Medulla oblongata (tissue), 1 donor: Measurements from ENCODE around the gene AMDHD2.

Experiments used
- DNase-seq: peaks from one replicate; pipeline ENCODE4 v3.0.0-alpha.2; 2015; ENCODE audit errors: extremely low spot score

AMDHD2 gene

GRCh38 chr16:2498531-2499253 lies 21.5 kb upstream of the AMDHD2 start:
- no peak for DNase-seq

DNA sequence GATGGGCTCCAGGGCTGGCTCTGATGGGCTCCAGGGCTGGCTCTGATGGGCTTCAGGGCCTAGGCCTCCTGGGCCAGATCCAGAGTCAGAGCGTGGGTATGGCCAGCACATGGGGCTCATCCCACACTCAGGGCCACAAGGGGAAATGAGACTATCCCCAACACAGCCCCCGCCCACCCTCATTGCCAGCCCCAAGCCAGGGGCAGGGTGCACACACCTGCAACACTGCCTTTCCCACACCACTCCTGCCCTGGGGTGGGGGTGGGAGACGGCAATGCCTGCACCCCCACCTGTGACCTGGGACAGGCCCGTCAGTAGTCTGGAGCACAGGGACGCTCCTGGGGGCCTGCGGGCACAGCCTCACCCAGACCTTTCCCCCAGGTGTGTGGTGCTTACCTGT lies 20.7 kb upstream of the AMDHD2 start:
- DNase-seq, result no peak

DNA sequence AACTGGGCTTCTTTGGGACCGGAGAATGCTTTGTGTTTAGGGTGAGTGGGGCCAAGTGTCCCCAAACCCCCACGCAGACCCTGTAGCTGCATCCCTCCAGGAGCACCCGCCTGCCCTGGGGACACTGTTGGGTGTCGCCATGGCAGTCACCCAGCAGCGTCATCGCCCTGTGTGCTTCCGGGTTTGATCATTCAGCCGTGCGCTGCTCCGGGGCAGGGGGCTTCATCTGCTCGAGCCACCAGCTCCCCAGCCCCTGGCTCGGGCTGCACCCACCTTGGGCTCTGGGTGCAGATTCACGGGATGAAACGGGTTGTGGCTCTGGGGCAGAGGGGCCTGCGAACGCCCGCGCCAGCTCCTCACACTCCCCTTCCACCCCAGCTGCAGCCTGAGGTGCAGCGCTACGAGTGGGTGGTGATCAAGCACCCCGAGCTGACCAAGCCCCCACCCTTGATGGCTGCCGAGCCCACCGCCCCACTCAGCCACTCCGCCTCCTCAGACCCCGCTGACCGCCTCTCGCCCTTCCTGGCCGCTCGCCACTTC lies 20.2 kb upstream of the AMDHD2 start:
- DNase-seq, result no peak

- DNase-seq, result no peak
These were observed 19.7 kb upstream of the AMDHD2 start for GRCh38 chr16:2500430-2500917.

GRCh38 chr16:2500918-2501750 lies 19.0 kb upstream of the AMDHD2 start:
- peak; percentile 88 for DNase-seq

- DNase-seq, result no peak
These were observed 17.9 kb upstream of the AMDHD2 start for GRCh38 chr16:2501946-2502895.

DNA sequence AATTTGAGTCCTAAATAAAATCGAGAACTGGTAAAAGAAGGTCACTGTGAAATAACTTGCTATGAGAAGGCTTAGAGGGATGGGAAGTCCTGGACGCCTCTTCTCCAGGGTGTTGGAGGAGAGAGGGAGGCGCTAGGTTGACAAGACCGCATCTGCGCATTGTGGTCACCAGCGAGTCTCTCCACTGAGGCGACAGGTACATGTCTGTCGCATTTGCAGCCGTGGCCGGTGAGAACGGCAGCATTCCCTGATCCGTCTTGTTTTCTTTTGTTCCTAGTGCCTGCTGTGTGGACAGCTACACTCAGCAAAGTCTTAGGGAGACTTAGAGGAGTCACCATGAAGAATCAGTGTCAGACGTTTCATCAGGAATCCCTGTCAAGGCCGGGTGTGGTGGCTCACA lies 14.5 kb upstream of the AMDHD2 start:
- no peak for DNase-seq

DNA sequence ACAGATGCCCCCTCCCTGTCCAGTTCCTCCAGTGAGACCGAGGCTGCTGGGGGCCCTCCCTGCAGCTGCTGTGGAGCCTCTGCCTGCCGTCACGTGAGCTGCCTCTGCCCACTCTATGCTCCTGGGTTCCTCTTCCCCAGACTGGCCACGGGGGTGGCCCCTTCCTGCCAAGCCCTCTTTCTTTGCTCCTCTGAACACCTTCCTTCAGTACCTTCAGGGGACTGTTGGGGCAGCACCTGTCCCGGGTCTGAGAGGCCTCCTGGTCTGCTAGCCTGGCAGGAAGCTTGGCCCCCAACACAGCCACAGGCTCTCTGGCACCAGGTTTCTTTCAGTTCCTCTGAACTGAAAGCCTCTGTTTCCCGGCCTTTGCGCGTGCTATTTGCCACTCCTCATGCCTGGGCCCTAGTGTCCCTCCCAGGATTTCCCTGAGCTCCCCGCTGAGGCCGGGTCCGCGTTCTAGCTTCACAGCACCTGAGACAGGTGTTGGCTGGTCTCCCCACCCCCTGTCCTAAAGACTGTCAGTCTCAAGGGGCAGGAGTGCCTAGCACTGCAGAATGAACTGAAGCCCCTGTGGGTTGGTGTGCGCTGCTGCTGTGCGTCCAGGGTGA lies 13.0 kb upstream of the AMDHD2 start:
- peak; percentile 67 for DNase-seq

GRCh38 chr16:2507665-2508064 lies 12.5 kb upstream of the AMDHD2 start:
- peak; percentile 38 for DNase-seq

DNA sequence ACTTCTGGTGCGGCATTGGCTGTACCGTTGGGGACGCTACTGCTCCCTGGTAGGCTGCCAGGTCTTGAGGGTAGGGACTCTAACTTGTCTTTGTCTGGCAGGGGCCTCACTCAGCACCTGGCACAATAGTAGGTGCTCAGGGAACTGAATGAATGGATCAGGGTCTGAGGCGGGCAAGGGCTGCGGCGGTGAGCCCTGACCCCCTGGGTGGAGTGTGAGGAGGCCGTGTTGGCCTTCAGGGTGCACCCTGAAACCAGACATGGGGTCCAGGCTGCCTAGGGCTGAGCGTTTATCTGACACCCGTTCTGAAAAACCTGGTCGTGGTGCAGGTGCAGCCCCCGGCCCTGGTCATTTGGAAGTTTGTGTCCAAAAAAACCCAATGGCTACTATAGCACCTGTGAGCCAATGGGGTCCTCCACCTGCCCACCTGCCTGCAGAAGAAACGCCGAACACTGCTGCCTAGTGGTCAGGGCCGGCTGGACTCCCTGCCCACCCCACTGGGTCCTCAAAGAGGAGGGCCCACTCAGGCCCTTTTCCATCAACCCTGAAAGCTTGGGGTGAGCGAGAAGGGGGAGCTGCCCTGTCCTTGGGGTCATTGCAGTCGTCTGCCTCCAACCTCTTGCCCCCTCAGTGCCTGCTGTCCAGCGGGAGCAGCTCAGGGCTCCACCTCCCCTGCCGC lies 11.3 kb upstream of the AMDHD2 start:
- no peak for DNase-seq

GRCh38 chr16:2511128-2511800 lies 8.9 kb upstream of the AMDHD2 start:
- no peak for DNase-seq

DNA sequence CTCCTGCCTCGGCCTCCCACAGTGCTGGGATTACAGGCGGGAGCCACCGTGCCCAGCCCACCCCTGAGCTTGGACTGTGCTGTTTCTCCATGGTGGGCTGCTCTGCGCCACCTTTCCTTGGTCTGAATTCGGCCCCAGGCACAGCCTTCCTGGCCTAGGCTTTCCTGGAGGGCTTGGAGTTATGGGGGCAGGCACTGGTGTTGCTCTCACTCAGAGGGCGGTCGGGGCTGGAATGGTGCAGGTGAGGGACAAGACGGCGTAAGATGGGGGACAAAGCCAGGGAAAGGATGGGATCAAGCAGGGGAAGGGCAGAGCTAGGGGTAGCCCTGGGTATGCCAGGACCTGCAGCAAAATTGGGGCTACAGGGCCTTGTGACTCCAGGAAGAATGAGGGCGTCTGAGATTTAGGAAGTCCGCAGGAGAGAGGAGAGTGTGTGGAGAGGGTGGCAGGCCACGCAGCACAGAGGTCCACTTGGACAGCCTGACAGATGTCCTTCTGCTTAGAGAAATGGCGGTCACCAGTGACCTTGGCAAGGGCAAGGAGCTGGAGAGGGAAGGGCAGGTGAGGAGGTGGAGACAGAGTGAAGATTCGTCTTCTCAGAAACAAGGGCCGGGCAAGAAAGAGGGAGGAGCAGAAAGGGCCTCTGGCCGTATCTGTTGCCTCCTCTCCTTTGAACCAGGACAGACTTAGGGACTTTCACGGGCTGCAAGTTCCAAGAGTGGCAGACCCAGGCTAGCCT lies 8.0 kb upstream of the AMDHD2 start:
- no peak for DNase-seq

- no peak for DNase-seq
These were observed 7.3 kb upstream of the AMDHD2 start for GRCh38 chr16:2512735-2513404.

DNA sequence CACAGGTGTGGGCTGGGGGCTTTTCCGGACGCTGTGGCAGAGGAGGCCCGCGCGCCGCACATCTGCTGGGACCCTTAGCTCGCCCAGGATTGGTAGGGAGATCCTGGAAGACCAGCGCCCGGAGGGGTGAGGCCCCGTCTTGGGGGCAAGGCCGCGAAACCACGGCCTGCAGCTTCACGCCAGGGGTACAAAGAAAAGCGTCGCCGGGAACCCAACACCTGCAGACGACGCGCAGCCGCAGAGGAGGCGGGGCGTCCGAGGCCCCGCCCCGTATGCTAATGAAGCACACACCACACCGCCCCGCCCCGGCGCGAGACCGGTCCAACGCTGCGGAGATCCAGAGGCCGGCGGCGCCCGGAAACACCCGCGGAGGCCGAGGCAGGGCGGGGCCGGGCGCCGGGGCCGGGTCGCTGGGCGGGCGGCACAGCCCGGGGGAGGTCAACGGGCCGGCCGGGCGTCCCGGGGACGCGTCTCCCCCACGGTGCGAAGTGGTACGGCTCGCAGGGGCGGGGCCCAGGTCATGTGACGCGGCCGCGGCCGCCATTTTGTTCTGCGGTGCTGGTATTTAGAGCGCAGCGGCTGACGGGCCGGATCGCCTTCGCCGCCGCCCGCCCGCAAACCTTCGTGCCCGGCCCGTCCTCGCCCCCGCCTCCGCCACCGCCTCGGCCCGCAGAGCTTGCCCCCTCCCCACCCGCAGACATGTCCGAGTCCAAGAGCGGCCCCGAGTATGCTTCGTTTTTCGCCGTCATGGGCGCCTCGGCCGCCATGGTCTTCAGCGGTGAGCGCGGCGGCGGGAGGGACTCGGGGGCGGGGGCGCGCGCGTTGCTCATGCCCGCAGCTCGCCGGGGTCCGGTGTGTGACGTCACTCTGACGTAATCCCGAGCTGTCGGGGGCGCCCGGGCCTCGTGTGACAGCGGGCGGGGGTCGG lies 6.5 kb upstream of the AMDHD2 start, which contains the start of gene ATP6V0C:
Gene ATP6V0C (plus strand): TSS at position 548 of the 928 bp plus-strand sequence. CDS start 152 bp downstream, at position 700.
- DNase-seq, result peak; percentile 93

DNA sequence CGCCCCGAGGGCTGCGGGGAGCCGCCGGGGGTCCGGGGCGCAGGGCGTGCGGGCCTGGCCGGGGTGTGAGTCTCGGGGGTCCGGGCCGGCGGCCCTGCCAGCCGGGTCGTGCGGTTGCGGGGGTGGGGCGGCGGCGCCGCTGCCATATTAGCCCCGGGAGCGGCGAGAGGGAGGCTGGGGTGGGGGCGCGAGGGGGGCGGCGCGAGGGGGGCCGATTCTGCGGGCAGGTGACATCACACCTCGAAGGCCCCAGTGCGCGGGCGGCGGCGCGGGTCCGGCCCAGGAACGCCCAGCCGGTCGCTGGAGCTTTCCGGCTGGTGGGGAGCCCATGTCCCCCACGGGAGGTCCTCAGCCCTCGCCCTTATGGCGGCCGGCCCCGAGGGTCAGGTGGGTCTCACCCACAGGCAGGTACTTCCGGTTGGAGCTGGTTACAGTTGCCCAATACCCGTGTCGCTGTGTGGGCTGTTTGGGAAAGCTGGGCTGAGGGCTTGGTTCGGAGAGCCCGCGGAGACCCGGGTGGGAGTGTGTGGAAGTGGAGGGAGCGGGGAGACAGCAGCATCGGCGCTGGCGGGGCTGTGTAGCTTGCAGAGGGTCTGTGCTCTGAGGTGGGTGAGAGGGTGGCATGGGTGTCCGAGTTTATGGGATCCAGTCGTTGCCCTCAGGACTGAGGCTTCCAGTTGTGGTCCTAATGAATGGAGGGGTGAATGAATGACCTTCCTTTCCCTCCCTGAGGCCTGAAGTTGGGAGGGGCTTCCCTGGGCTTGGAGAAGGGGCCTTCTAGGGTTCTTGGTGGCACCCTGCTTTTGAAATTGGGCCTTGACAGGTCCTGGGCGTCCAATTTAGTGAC lies 5.6 kb upstream of the AMDHD2 start:
- DNase-seq, result no peak

DNA sequence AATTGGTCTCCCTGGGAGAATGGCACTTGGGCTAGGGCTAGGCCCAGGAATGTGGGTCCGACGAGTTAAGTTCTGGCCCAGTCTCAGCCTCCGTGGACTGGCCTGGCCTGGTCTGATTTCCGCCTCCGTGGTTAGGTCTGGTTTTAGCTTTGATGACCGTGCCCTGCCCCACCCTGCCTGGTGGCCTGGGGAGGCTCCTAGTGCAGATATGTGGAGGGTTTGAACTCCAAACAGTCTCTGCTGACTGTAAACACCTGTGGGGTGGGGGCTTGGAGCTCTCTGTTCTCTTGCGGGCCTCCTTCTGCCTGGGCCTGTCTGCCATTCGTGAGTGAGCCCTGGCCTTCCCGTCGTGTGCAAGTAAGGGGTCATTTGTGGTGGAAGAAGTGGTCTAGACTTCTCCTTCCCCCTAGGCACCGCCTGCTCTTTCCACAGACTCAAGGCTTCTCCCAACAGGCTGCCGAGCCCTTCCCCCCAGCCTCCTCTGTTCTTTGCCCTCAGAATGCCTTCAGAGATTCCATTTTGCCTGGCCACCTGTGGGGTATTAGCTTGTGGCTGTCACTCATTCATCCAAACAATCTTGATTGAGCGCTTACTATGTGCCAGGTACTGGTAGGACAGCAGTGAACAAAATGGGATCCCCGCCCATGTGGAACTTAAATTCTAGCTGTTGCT lies 4.9 kb upstream of the AMDHD2 start:
- no peak for DNase-seq
